Common myeloid progenitor, CD34-positive (primary cell): Measurements from ENCODE around the gene DNASE1L3.

Experiments
- CTCF ChIA-PET: fragments of 350-600 bp; sonication (Branson Sonifier 250); formaldehyde crosslinking; loops from one replicate; lab custom pipeline; 2021; ENCODE audit warnings: antibody characterized with exemption; lab: Charles Lee
- POLR2A ChIA-PET: fragments of 350-600 bp; sonication (Branson Sonifier 250); formaldehyde crosslinking; loops from one replicate; lab custom pipeline; 2021; ENCODE audit warnings: antibody characterized with exemption; lab: Charles Lee
- DNase-seq, 3 donors: peaks; one replicate each; pipeline versions ENCODE4 v3.0.0 to v3.0.0-alpha.2; 2013
- H3K27ac ChIP-seq, 2 experiments: 1 replicate in 1 of 2; 2 replicates in 1 of 2; pipeline ENCODE4 v1.7.0; 2013; ENCODE audit warnings: inconsistent platforms in 2 of 2, low read length in 2 of 2, mild to moderate bottlenecking in 2 of 2, low read depth in 1 of 2, moderate library complexity in 1 of 2; ENCODE audit not compliant: severe bottlenecking in 2 of 2, insufficient read depth in 1 of 2, poor library complexity in 1 of 2
- H3K27me3 ChIP-seq, 5 experiments: replicated peaks in 2 of 5; 1 replicate in 3 of 5; 2 replicates in 2 of 5; pipeline versions ENCODE4 v1.6.1 to v1.7.0; 2013; ENCODE audit warnings: low read length in 4 of 5, mild to moderate bottlenecking in 2 of 5, moderate library complexity in 2 of 5, inconsistent platforms in 1 of 5; ENCODE audit not compliant: insufficient read depth in 5 of 5, control insufficient read depth in 4 of 5
- H3K36me3 ChIP-seq, 4 experiments: 1 replicate in 2 of 4; 2 replicates in 2 of 4; pipeline versions ENCODE4 v1.6.1 to v1.7.0; 2013; ENCODE audit warnings: low read length in 3 of 4, control low read depth in 1 of 4, mild to moderate bottlenecking in 1 of 4; ENCODE audit not compliant: control insufficient read depth in 4 of 4, insufficient read depth in 4 of 4
- H3K4me1 ChIP-seq, 4 experiments: 1 replicate in 3 of 4; 2 replicates in 1 of 4; pipeline versions ENCODE4 v1.6.1 to v1.7.1; 2013; ENCODE audit warnings: low read length in 3 of 4, mild to moderate bottlenecking in 3 of 4, control low read depth in 1 of 4, inconsistent platforms in 1 of 4, moderate library complexity in 1 of 4; ENCODE audit not compliant: control insufficient read depth in 4 of 4, insufficient read depth in 4 of 4; ENCODE audit errors: control extremely low read depth in 1 of 4
- H3K4me3 ChIP-seq, 7 experiments: 1 replicate in 4 of 7; 2 replicates in 3 of 7; pipeline versions ENCODE4 v1.5.1 to v1.7.0; 2013; ENCODE audit warnings: mild to moderate bottlenecking in 7 of 7, low read length in 6 of 7, moderate library complexity in 6 of 7, inconsistent platforms in 2 of 7, low read depth in 2 of 7, control low read depth in 1 of 7; ENCODE audit not compliant: insufficient read depth in 4 of 7, control insufficient read depth in 1 of 7; ENCODE audit errors: extremely low read depth in 1 of 7
- H3K9me3 ChIP-seq, 5 experiments: 1 replicate in 4 of 5; 2 replicates in 1 of 5; pipeline versions ENCODE4 v1.6.1 to v1.7.1; 2013; ENCODE audit warnings: low read length in 4 of 5, mild to moderate bottlenecking in 2 of 5, inconsistent platforms in 1 of 5, low read depth in 1 of 5, moderate library complexity in 1 of 5; ENCODE audit not compliant: control insufficient read depth in 4 of 5, insufficient read depth in 2 of 5; ENCODE audit errors: control extremely low read depth in 1 of 5
- WGBS: methylation state at CpG from one replicate; pipeline ENCODE4 v1.1.5; 2013; ENCODE audit not compliant: insufficient coverage; 5-methylcytosine and 5-hydroxymethylcytosine counted together

DNASE1L3 gene

DNA sequence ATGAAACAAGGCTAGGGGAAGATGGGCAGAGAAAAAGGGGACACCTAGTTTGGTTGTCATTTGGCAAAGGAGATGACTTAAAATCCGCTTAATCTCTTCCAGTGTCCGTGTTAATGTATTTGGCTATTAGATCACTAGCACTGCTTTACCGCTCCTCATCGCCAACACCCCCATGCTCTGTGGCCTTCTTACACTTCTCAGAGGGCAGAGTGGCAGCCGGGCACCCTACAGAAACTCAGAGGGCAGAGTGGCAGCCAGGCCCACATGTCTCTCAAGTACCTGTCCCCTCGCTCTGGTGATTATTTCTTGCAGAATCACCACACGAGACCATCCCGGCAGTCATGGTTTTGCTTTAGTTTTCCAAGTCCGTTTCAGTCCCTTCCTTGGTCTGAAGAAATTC is 39.6 kb downstream of the DNASE1L3 start:
- POLR2A ChIA-PET = no interaction called here
- peaks cover 0 to 24% (median 18%) of the 10 kb centered on the region in 4 experiments for H3K4me1 ChIP-seq
- no peak for DNase-seq
- H3K36me3 ChIP-seq = peaks cover 4 to 42% (median 16%) of the 10 kb centered on the region in 4 experiments
- CTCF ChIA-PET = interaction anchor here (0.6 kb wide), 1 partner anchor 191 kb away, joined by 4 read pairs; no protein-coding TSS in a partner anchor
- H3K9me3 ChIP-seq = no peaks in the 10 kb centered on the region
- 100% methylated on average over 7 of the region's 9 CpGs for WGBS
- H3K27ac ChIP-seq = no peak overlapping the region
- no peaks in the 10 kb centered on the region for H3K27me3 ChIP-seq
- no peak overlapping the region for H3K4me3 ChIP-seq

DNA sequence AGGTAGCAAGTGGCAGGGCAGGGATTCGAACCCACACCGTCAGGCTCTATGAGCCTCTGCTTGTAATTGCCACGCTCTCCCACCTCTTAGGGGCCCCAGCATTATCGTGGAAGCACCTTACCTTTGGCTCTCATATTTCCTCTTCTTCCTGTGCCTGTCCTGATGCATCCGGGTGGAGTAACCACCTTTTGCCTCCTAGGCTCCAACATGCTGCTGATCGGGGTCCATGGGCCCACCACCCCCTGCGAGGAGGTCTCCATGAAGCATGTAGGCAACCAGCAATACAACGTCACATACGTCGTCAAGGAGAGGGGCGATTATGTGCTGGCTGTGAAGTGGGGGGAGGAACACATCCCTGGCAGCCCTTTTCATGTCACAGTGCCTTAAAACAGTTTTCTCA is 40.4 kb downstream of the DNASE1L3 start:
- Histone ChIP-seq H3K27ac (no peak overlapping the region), H3K36me3 (peaks cover 4 to 47% (median 18%) of the 10 kb centered on the region in 4 experiments), H3K9me3 (no peaks in the 10 kb centered on the region), H3K4me3 (no peak overlapping the region), H3K4me1 (peaks cover 0 to 16% (median 11%) of the 10 kb centered on the region in 4 experiments), H3K27me3 (no peaks in the 10 kb centered on the region)
- POLR2A ChIA-PET = no interaction called here
- DNase-seq = no peak
- 89% methylated on average over 8 of the region's 11 CpGs for WGBS
- CTCF ChIA-PET = interaction anchor here (1.2 kb wide), 1 partner anchor 48 kb away, joined by 3 read pairs; no protein-coding TSS in a partner anchor

DNA sequence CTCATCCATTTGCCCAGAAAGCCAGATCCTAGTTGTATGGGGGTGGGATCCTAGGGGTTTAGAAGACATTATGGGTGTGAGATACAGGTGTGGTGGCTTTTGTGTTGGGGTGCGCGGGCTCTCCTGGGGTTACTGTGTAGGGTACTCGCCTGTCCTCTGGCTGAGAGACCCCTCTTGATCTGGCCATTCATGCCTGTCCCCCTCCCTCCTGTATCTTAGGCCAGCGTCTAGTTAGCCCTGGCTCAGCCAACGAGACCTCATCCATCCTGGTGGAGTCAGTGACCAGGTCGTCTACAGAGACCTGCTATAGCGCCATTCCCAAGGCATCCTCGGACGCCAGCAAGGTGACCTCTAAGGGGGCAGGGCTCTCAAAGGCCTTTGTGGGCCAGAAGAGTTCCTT is 41.4 kb downstream of the DNASE1L3 start:
- no peaks in the 10 kb centered on the region for H3K9me3 ChIP-seq
- no peak overlapping the region for H3K4me3 ChIP-seq
- 94% methylated on average over 6 of the region's 9 CpGs for WGBS
- H3K27me3 ChIP-seq = no peaks in the 10 kb centered on the region
- H3K4me1 ChIP-seq = peaks cover 0 to 11% (median 5%) of the 10 kb centered on the region in 4 experiments
- CTCF ChIA-PET = no interaction called here
- POLR2A ChIA-PET = no interaction called here
- DNase-seq = no peak
- H3K36me3 ChIP-seq = peaks cover 4 to 57% (median 19%) of the 10 kb centered on the region in 4 experiments
- no peak overlapping the region for H3K27ac ChIP-seq

DNA sequence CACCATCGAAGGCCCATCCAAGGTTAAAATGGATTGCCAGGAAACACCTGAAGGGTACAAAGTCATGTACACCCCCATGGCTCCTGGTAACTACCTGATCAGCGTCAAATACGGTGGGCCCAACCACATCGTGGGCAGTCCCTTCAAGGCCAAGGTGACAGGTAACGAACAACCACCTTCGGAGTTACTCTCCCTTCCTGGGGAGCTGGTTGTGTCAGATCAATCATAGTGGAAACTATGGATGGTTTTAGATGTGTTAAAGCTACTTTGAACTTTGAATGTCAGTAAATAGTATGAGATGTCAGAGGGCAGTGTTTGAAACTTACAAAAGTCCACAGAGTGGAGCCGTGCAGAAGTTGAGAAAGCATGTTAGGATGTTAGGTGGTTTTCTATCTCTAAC is 42.3 kb downstream of the DNASE1L3 start:
- DNase-seq = no peak
- peaks cover 6 to 66% (median 19%) of the 10 kb centered on the region in 4 experiments for H3K36me3 ChIP-seq
- no peaks in the 10 kb centered on the region for H3K9me3 ChIP-seq
- 98% methylated on average over 7 of the region's 7 CpGs for WGBS
- no peaks in the 10 kb centered on the region for H3K27me3 ChIP-seq
- no peak overlapping the region for H3K4me3 ChIP-seq
- peaks cover 0 to 6% (median 3%) of the 10 kb centered on the region in 4 experiments for H3K4me1 ChIP-seq
- ChIA-PET CTCF (interaction anchor here (0.9 to 3.7 kb wide), 5 partner anchors 9 to 206 kb away, joined by 3 to 15 read pairs (median 11); partner anchors contain the start of gene FLNB), POLR2A (no interaction called here)
- H3K27ac ChIP-seq = no peak overlapping the region

DNA sequence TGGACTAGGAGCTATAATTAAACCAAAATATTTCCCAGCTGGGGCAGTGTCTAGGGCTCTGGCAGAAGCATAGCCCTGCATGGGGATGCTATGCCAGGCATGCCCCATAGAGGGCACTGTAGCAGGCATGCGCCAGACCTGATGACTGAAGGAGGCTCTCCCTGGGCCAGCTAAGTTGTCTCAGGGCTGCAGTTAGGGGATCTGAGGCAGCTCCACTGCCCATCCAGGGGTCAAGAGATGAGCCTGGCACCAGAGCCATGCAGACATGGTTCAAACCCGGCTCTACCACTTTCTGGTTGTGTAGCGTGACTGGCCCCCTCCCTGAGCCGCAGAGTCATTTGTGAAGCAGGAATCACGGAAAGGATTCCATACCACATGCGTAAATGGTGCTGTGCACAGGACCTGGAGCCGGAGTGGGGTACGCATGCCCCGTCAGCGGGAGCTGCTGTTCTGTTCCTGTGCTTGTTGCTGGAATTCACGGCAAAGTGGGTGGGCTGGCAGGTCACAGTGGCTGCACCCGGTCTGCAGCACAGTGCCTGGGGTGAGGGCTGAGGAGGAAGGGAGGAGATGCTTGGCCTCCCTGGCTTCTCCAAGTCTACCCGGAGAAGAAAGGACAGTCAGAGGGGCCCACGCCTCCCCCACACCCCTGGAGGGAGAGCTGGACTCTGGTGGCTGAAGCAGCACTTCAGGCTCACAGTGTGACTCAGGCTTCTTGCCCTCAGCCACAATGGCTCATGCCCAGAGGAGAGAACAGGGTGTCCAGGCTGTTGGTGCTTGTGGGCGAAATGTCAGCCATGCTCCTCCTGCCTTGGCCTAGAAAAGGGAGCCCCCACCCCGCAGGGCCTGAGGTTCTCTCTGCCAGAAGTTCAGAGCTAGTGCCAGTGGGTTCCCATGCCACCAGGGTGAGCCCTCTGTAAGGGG is 43.1 kb downstream of the DNASE1L3 start:
- Histone ChIP-seq H3K9me3 (no peaks in the 10 kb centered on the region), H3K4me1 (no peaks in the 10 kb centered on the region), H3K27me3 (no peaks in the 10 kb centered on the region), H3K36me3 (peaks cover 9 to 73% (median 23%) of the 10 kb centered on the region in 4 experiments), H3K4me3 (no peak overlapping the region), H3K27ac (no peak overlapping the region)
- DNase-seq = peak; percentile 43 to 67 (median 52)
- WGBS = 95% methylated on average over 15 of the region's 16 CpGs
- CTCF ChIA-PET = interaction anchor here (0.6 to 3.7 kb wide), 23 partner anchors 9 to 371 kb away, joined by 3 to 15 read pairs (median 5); partner anchors contain the start of gene FLNB
- POLR2A ChIA-PET = no interaction called here

DNA sequence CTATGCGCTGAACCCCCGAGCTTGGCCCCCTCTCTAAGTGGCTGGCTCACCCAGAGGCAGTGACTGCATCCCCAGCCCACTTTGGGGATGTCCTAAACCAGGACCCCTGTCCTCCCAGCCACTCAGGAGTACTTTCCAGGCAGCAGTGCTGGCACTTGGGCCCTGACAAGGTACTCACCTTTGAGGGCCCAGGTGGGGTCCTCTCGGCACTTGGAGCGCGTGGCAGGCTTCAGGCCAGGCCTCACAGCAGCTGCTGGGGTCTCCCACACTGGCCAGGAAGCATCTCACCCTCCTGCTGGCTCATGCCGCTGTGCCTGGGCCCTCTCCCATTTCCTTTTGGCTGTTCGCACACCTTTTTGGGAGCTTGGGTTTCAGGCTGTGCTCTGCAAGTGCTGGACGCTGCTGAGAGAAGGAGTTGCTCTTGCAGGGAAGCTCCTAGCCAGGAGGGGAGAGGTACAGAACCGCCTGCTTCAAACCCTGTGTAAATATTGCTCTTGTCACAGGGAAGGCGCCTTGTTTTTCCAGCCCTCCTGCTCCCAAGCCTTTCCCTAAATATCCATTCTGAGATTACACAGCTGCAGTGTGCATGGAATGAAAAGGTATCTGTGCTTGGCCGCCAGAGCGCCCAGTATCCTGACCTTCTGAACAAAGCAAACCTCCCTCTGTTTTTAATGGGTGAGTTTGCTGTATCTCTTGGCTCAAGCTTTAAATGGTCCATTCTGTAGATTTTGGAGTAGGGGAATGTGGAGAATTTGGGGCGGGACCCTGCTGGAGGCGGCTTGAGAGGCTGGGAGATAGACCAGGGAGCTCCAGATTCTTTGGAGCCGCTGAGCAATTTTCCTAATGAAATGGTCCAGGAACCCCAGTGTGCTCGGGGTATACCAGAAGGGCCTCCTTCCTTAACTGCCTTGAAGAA is 45.6 kb downstream of the DNASE1L3 start:
- Histone ChIP-seq H3K4me1 (no peaks in the 10 kb centered on the region), H3K27me3 (no peaks in the 10 kb centered on the region), H3K27ac (no peak overlapping the region), H3K4me3 (no peak overlapping the region), H3K9me3 (peaks cover 0 to 3% (median 0%) of the 10 kb centered on the region in 5 experiments), H3K36me3 (peaks cover 16 to 80% (median 26%) of the 10 kb centered on the region in 4 experiments)
- no peak for DNase-seq
- ChIA-PET POLR2A (interaction anchor here (0.6 kb wide), 1 partner anchor 292 kb away, joined by 3 read pairs; no protein-coding TSS in a partner anchor), CTCF (interaction anchor here (0.8 to 3.7 kb wide), 15 partner anchors 9 to 206 kb away, joined by 3 to 15 read pairs (median 5); partner anchors contain the start of genes FLNB, HTD2 and RPP14)
- 95% methylated on average over 11 of the region's 16 CpGs for WGBS
